ENCODE measurements around the gene RABEPK.

Gene RABEPK

GRCh38 chr9:125262294-125262991 is 62.1 kb downstream of the RABEPK start:
- TF ChIP-seq EP300 (IDR thresholded peaks at IDR 0.05; ENCODE audit: borderline replicate concordance), result no peak

- no peak for TF ChIP-seq EP300 (IDR thresholded peaks at IDR 0.05; ENCODE audit: borderline replicate concordance)
- no peak for TF ChIP-seq YY1 (IDR thresholded peaks at IDR 0.05; ENCODE audit: low read depth)
- no peak for TF ChIP-seq RAD21 (IDR thresholded peaks at IDR 0.05; ENCODE audit: low read depth)
- no peak for TF ChIP-seq NFIC (IDR thresholded peaks at IDR 0.05)
- no peak for TF ChIP-seq CREB1 (IDR thresholded peaks at IDR 0.05; ENCODE audit: low read depth)
- no peak for TF ChIP-seq TCF12 (IDR thresholded peaks at IDR 0.05; ENCODE audit: low read depth)
- TF ChIP-seq CEBPB (IDR thresholded peaks at IDR 0.05), result no peak
- no peak for TF ChIP-seq TAF1 (IDR thresholded peaks at IDR 0.05; ENCODE audit: low read depth)
- no peak for TF ChIP-seq FOXM1 (IDR thresholded peaks at IDR 0.05; ENCODE audit: borderline replicate concordance, low read depth)
- no peak for TF ChIP-seq REST (IDR thresholded peaks at IDR 0.05; ENCODE audit: low read depth)
- no peak for TF ChIP-seq MAX (IDR thresholded peaks at IDR 0.05)
- TF ChIP-seq USF1 (IDR thresholded peaks at IDR 0.05), result no peak
- no peak for TF ChIP-seq EGR1 (IDR thresholded peaks at IDR 0.05)
- no peak for TF ChIP-seq ZBTB7A (IDR thresholded peaks at IDR 0.05; ENCODE audit: low read depth)
- no peak for TF ChIP-seq TEAD4 (IDR thresholded peaks at IDR 0.05)
These were observed 68.2 kb downstream of the RABEPK start for GRCh38 chr9:125268394-125269013.

GRCh38 chr9:125269014-125269397 is 68.7 kb downstream of the RABEPK start:
- TF ChIP-seq TEAD4 (IDR thresholded peaks at IDR 0.05), result no peak

- no peak for TF ChIP-seq CREB1 (IDR thresholded peaks at IDR 0.05; ENCODE audit: low read depth)
These were observed 70.7 kb downstream of the RABEPK start for GRCh38 chr9:125271081-125271480.

- TF ChIP-seq TCF12 (IDR thresholded peaks at IDR 0.05; ENCODE audit: low read depth), result no peak
- TF ChIP-seq REST (IDR thresholded peaks at IDR 0.05; ENCODE audit: low read depth), result no peak
- no peak for TF ChIP-seq NFIC (IDR thresholded peaks at IDR 0.05)
- TF ChIP-seq EP300 (IDR thresholded peaks at IDR 0.05; ENCODE audit: borderline replicate concordance), result no peak
- TF ChIP-seq USF1 (IDR thresholded peaks at IDR 0.05), result no peak
- TF ChIP-seq CREB1 (IDR thresholded peaks at IDR 0.05; ENCODE audit: low read depth), result no peak
- TF ChIP-seq CEBPB (IDR thresholded peaks at IDR 0.05), result no peak
- TF ChIP-seq MAX (IDR thresholded peaks at IDR 0.05), result no peak
- no peak for TF ChIP-seq RAD21 (IDR thresholded peaks at IDR 0.05; ENCODE audit: low read depth)
- no peak for TF ChIP-seq ZBTB7A (IDR thresholded peaks at IDR 0.05; ENCODE audit: low read depth)
- no peak for TF ChIP-seq TEAD4 (IDR thresholded peaks at IDR 0.05)
- TF ChIP-seq YY1 (IDR thresholded peaks at IDR 0.05; ENCODE audit: low read depth), result no peak
- no peak for TF ChIP-seq TAF1 (IDR thresholded peaks at IDR 0.05; ENCODE audit: low read depth)
- no peak for TF ChIP-seq EGR1 (IDR thresholded peaks at IDR 0.05)
- TF ChIP-seq FOXM1 (IDR thresholded peaks at IDR 0.05; ENCODE audit: borderline replicate concordance, low read depth), result no peak
These were observed 72.4 kb downstream of the RABEPK start for GRCh38 chr9:125272697-125273096.

GRCh38 chr9:125276771-125277170 is 76.4 kb downstream of the RABEPK start:
- no peak for TF ChIP-seq EP300 (IDR thresholded peaks at IDR 0.05; ENCODE audit: borderline replicate concordance)
- TF ChIP-seq EGR1 (IDR thresholded peaks at IDR 0.05), result no peak
- TF ChIP-seq YY1 (IDR thresholded peaks at IDR 0.05; ENCODE audit: low read depth), result no peak
- no peak for TF ChIP-seq CREB1 (IDR thresholded peaks at IDR 0.05; ENCODE audit: low read depth)
- no peak for TF ChIP-seq NFIC (IDR thresholded peaks at IDR 0.05)
- no peak for TF ChIP-seq MAX (IDR thresholded peaks at IDR 0.05)
